GM19397 (cell line): ENCODE measurements around the gene AGMO.

Source experiments
- ATAC-seq: cut with Tn5 transposase; IDR thresholded peaks from one replicate; pipeline ENCODE4 v1.9.1; 2021; ENCODE audit warnings: mild to moderate bottlenecking, moderate library complexity; ENCODE audit not compliant: unreplicated experiment

The AGMO gene

DNA sequence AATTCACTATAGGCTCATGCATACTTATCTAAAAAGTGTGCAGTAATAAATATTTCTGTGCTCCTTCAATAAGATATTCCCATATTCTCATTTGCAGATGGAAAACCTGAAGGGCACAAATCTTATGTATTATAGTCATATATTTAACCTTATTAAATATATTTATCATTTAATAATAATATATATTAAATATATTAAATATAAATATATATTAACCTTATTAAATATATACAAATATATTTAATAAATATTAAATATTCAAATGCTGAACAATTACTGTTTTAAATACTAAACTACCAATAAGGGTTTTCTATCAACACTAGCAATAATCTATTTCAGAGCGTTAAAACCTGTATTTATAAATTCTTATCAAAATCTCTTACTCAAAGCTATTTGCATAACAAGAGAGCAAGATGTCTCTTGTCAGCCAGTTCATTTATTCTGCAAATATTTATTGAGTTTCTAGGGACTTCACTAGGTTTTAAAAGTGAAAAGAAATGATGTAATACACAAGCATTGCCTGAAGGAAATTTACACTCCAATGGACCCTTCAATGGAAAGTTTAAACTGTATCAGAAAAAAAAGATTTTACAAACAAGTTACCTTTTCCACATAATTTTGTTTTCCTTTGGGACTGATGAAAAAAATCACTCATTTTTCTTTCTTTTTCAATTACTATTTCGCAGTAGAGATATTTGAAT is 159.2 kb downstream of the AGMO start:
- no peak for ATAC-seq

DNA sequence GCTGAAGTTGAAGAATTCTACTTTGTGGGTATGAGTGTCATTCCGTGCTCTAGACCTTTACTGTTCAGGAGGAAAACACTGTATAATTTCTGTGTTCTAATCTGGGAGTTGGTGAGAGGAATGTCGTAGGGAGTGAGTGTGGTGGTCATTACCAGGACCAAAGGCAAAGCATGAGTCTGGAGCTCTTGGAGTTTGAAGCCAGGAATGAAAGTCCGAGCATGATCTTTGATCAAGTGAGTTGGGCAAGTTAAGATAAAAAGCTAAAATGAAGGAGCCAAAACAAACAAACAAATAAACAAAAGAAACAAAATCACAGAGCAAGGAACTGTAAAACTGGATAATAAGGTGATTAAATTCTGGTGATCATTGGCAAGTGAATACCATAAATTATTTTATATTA is 161.4 kb downstream of the AGMO start:
- ATAC-seq = no peak

DNA sequence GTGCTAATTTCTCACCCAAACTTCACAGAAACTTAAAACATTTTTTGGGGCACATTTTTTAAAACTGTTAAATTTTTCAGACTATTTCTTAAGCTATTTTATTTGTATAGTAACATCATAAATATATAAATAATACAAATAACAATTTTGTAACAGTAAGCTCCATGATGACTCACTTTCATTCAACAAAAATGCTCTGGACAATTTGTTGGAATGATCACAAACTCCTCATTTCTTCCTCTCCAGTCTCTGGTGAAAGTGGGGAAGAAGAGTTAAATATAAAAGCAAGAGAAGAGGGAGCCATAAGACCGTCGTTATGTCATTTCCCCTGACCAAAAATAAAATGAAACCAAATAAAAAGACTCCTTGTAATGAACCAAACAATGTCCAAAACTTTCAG is 162.4 kb downstream of the AGMO start:
- ATAC-seq = no peak

DNA sequence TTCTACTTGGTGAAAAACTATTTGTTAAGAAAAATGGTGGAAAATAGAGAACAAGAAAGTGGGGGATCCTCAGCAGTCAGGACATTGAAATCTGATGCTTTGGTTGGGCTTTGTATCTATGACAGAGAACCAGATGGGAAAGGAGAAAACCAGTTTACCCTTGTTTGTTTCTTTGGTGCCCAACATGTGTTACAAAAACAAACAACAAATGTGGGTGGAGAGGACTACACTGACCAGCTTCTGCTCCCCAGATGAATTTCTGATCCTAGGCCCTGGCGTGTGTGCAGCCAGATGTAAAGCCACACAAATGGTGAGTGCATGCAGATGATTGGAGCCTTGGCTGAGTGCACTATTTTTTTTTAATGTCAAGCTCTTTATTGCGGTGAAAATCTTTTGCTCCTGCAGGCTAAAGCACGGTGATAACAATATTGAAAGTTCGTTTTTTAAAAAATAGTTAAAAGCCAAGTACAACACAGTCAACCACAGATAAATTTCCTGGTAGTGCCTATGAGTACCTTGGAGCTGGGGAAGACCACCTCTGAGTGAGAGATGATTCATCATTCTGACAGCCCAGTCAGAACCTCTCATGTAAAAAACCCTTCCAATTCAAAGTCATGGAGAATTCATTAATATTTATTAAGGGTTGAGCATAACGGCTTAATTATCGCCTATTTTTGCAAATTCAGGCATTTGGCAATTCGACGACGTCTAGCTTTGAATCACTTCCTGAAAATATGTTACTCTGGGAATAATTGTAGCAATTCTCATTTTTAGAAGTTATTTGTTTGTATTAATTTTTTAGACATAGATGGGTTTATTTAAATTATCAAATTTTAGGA is 163.7 kb downstream of the AGMO start:
- no peak for ATAC-seq

DNA sequence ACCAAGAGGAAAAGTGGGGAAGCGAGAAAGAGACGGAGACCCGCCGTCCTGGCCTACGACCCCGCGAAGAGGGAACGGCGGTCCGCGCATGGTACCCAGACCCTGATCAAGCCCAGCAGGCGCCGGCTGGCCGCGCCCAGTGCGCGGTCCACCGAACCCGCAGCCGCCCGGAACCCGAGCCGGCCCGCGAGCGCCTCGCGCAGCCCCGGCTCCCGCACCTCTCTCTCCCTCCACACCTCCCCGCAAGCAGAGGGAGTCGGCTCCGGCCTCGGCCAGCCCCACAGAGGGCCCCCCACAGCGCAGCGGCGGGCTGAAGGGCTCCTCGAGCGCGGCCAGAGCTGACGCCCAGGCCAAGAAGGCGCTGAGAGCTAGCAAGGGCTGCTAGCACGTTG is 164.7 kb downstream of the AGMO start:
- no peak for ATAC-seq

DNA sequence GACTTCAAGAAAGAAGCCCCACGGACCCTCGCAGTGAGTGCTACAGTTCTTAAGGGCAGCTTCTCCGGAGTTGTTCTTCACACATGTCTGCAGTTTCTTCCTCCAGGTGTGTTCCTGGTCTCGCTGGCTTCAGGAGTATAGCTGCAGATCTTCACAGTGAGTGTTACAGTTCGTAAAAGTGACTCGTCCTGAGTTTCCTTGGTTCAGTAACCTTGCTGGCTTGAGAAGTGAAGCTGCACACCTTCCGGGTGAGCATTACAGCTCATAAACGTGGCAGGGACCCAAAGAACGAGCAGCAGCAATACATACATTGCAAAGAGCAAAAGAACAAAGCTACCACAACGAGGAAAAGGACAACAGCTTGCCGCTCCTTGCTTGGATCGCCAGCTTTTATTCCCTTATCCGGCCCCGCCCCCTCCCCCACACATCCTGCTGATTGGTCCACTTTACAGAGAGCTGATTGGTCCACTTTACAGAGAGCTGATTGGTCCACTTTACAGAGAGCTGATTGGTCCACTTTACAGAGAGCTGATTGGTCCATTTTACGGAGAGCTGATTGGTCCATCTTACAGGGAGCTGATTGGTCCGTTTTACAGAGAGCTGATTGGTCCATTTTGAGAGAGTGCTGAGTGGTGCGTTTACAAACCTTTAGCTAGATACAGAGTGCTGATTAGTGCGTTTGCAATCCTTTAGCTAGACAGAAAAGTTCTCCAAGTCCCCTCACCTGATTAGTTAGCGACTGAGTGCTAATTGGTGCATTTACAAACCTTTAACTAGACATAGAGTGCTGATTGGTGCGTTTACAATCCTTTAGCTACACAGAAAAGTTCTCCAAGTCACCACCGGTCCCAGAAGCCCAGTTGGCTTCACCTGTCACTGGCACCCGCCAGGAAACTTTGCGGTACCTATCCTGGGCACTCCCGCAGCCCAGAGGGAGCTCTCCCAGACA is 165.3 kb downstream of the AGMO start:
- ATAC-seq = no peak

DNA sequence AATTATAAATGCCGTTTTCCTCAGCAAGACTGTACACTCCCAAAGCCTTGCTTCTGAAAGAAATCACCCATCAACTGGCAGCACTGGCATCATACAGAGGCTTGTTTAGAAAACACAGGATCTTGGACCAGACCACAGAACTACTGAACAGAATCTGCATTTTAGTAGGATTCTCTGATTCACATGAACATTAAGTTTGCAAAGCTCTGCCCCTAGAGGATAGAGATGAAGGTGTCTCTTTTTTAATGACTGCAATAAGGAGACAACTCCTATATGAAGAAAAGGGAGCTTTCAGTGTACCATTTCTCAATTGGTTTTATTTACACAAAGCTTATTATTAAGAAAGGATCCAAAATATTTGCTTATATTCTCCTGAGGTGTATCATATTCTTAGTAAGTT is 172.7 kb downstream of the AGMO start:
- no peak for ATAC-seq

DNA sequence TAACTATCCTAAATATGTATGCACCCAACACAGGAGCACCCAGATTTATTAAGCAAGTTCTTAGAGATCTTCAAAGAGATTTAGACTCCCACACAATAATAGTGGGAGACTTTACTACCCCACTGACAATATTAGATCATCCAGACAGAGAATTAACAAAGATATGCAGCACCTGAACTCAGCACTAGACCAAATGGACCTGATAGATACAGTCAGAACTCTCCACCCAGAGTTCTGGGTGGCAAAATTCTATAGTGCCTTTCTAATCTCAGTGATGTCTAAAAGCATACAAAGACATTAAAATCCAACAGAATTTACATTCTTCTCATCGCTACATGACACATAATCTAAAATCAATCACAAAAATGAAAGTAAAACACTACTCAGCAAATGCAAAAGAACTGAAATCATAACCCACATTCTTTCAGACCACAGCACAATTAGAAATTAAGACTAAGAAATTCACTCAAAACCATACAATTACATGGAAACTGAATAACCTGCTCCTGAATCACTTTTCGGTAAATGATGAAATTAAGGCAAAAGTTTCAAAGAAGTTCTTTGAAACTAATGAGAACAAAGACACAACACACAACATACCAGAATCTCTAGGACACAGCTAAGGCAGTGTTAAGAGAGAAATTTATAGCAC is 183.2 kb downstream of the AGMO start:
- ATAC-seq = no peak

DNA sequence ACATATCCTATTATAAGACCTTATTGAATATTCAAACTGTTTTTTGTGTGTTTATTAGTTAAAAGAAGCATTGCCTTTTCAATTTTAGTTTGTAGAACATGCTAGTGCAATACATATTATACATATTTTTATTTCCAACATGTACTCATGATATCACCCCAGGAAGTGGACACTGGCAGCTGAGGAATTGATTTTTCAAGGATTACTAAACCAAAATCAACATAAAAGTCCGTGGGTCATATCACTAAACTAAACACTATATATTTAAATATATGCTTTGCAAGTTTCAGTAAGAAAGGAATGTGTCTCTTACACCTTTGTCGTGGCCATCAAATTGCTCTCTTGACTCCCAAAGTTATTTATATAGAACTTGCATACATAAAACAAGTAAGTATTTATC is 185.2 kb downstream of the AGMO start:
- ATAC-seq = no peak

DNA sequence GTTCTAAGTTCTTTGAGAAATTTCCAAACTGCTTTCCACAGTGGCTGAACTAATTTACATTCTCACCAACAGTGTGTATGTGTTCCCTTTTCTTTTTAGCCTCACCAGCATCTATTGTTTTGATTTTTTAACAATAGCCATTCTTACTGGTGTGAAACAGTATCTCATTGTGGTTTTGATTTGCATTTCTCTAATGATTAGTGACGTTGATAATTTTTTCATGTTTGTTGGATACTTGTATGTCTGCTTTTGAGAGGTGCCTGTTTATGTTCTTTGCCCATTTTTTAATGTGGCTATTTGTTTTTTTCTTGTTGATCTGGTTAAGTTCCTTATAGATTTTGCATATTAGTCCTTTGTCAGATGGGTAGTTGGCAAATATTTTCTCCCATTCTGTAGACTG is 191.4 kb downstream of the AGMO start:
- ATAC-seq = no peak

DNA sequence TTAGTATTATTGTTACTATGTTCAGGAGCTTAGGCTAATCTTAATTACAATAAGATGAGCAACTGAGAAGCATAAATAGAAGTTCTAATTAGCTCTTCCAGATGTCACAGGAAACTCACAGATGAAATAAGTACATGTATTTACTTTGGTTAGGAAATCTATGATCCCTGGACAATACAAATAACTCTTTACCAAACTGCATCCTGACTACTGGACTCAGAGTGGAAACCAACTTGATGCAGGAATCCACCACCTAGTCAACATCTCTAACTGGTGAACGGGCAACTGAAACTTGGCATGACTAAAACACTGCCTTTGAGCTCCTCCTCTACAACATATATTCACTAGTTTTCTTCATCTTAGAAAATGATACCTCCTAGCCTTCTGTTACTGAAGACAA is 193.2 kb downstream of the AGMO start:
- no peak for ATAC-seq

DNA sequence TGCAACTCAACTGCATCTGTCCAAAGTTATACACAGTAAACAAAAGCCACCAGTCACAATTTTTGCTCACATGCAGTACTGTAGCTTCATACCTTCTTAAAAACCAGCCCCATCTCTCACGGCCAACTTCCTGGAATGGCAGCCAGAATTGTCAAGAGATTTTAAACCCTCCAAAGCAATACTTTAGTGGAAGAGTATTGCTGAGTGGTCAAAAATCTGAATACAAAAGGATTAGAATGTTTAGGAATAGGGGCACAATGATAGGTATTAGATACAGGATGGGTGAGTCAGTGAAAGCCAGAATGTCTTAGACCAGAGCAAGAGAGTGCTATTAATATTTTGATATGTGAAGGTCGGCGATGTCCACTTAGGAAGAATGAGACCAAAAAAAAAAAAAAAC is 193.9 kb downstream of the AGMO start:
- no peak for ATAC-seq

DNA sequence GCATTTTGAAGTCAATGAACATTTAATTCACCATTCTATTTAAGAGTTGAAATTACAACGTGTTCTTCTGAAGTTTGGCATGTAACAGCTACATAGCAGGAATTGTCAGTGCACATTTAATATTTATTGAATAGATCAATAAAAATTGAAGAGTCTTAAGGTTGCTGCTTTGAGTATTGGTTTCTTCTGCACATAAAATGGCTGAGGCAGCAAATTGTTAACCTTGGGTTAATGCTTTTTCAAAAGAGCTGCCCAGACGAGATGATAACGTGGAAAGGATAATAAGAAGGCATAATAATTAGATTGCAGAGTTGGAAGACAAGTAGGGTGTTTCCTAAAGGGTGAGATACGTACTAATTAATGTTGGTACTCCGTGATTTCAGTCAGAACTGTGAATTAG is 203.7 kb downstream of the AGMO start:
- no peak for ATAC-seq

DNA sequence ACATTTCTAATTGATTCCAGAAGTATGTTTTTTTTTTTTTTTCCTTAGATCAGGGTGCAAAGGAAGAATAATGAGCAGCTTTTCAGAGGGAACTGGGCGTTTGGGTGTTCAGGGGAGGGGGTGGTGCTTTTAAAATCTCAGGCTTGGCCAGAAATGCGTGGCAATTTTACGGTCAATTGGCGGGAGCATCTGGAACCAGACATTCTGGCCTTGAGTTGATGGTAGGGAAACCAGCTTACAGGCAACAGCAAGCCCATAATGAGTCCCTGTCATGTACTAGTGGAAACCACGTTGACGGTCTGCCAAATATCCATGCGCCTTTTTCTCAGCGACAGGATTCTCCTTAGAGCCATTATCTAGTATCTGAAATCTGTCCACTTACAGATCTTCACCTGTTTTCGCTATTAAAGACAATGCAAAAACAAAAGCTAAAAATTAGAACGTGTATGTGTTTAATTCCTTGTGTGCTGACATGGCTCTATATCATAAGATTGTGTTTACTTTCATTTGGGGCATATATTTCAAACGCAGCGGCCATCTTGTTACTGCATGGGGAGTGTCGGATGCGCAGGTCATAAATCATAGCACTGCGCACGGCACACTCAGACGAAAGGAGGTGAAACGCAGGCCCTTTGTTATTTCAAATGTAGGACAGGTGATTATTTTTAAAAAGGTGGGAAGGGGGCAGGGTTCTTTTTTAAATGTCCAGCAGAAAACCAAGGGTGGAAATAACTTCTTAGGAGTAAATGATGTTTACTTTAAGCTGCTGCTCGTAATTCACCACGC is 209.2 kb downstream of the AGMO start:
- no peak for ATAC-seq

DNA sequence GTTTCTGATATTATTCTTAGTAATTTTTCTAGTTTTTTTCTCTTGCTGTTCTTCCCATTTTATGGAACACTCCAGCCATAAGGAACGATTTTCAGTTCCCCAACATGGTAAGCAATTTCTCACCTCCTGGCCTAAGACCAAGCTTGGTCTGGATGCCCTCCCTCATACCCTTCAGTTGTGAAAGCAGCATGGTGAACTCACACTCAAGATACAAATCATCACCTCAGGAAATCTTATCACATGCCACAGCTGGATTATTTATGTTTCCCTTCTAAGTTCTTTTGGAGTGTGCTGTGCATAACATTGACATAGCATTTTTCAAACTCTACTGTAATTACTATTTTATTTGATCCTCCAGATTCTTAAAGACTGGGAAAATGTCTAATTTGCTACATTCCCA is 216.6 kb downstream of the AGMO start:
- no peak for ATAC-seq

DNA sequence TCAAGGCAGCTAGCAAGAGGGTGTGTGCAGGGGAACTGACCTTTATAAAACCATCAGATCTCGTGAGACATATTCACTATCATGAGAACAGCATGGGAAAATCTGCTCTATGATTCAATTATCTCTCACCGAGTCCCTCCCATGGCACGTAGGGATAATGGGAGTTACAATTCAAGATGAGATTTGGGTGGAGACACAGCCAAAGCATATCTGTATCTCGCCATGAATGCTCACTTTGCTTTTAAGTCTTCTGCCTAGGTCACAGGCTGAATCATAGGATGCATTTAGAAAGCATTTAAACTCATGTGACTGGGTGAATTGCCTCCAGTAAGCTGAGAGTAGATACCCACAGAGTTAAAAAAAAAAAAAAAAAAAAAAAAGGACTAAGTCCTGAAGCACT is 220.0 kb downstream of the AGMO start:
- no peak for ATAC-seq

DNA sequence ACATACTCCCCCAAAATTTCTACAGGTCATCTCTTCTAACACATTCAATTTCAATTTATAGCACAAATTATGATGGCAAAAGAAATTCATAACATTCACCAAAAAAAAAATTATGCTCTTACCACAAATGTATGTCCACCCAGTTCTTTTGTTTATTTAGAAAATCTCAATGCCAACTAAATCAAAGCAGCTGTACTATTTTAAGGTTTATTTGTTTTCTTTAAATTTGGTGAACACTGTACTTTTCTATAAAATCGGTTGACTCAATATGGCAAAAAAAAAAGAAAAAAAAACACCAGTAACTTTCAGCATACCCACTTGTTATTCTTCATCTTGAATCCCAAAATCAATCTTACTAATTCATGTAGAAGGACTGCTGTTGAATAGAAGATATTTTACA is 225.7 kb downstream of the AGMO start:
- no peak for ATAC-seq

DNA sequence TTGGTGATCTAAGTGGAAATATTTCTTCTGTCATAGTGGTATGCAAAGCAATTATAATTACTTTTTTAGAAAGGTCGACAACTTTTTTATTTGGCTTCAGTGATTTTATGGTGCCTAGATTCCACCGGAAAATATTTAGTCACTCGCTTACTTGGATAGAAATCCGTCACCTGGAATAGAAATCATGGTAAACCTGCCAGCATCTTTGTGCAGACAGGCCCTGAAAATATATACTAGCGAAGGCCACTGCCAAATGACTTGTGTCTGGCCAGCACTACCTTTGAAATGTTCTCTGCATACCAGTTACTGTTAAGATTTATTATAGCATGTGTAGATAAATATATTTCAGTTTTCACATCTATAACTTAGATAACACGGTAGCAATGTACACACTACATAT is 226.4 kb downstream of the AGMO start:
- ATAC-seq = no peak

DNA sequence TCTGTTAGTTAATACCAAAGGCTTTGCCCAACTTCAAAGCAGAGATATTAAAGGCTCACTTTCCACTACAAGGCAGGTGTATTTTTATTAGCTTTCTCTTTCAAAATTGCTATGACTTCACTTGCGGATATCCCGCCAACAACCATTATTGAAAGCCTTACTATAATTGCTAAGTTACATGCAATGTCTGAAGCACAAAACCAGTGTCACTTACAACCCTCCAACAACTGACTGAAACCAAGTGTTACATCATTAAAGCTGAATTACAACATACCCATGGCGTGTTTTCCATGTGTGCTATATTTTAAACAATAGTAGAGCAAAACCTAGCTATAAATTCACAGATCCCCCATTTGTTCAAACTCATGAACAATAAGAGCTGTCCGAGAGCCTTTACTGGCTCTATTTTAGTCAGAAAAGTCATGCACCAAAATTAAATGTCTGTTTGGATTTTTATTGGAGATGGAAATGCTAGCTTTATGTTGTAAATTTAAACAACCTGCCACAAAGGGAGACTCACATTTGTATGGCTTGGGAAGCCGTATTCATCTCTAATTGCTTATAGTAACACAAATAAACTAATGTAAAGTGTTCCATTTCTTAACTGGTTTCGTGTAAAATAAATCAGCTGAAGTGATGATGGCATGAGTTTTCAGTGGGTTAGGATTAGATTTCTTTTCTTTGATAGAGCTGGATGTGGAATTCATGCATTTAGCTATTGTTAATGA is 227.1 kb downstream of the AGMO start:
- ATAC-seq = no peak

DNA sequence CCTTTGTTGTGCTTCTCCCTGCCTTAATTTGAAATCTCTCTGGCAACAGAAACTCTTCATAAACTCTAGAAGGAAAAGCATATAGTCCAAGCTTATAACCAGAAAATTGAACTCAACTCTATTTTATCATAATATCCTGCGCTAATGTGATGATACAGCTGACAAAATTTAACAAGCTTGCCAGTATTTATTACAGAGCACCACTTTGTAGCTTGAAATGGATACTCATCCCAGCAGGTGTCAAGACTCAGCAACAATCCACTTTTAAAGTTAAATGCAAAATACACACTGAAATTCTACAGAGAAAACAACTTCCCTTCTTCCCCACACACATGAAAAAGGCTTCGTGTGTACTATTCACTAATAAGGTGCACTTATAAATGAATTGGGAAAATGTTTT is 228.9 kb downstream of the AGMO start:
- no peak for ATAC-seq
